ENCODE measurements around the gene PPARGC1A.

Gene PPARGC1A, protein sequence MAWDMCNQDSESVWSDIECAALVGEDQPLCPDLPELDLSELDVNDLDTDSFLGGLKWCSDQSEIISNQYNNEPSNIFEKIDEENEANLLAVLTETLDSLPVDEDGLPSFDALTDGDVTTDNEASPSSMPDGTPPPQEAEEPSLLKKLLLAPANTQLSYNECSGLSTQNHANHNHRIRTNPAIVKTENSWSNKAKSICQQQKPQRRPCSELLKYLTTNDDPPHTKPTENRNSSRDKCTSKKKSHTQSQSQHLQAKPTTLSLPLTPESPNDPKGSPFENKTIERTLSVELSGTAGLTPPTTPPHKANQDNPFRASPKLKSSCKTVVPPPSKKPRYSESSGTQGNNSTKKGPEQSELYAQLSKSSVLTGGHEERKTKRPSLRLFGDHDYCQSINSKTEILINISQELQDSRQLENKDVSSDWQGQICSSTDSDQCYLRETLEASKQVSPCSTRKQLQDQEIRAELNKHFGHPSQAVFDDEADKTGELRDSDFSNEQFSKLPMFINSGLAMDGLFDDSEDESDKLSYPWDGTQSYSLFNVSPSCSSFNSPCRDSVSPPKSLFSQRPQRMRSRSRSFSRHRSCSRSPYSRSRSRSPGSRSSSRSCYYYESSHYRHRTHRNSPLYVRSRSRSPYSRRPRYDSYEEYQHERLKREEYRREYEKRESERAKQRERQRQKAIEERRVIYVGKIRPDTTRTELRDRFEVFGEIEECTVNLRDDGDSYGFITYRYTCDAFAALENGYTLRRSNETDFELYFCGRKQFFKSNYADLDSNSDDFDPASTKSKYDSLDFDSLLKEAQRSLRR

DNA sequence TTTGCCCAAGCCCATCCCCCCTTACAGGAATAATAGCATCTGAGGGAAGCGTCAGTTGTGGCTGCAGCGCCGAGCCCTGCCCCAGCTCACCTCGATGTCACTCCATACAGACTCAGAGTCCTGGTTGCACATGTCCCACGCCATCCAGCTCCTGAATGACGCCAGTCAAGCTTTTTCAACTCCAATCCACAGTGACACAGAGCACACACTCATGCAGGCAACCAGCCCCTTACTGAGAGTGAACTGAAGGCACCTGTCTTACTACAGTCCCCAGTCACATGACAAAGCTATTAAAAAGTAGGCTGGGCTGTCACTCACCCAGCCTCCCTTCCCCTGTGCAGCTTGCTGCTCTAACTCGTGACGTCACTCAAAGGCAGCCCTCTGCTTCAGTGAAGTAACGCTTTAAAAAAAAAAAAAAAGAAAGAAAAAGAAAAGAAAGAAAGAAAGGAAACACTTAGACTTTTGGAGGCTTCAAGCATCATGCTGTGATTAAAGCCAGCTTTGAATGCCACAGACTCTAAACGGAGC, at the start of gene PPARGC1A:
Gene PPARGC1A (minus strand): TSS at position 234 of the 528 bp plus-strand sequence. CDS start 90 bp downstream, at position 144.
- DNase-seq = no peak

DNA sequence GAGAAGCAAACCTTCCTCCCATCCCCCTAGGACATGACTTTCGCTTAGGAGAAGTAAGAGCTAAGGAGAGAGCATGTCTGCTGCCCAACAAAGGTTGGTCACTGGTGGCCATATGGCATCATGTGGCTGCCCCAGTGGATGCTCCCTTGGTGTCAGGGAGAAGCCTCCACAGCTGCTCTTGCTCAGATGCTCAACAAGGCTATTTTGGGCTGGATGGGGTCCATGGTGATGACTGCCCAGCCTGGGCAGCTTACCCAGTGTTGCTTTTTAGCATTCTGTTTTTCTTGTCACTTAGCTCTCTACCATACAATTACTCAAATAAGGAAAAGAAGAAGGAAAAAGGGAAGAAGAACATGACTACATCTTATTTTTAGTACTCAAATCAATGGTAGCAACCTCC, 48.9 kb upstream of the PPARGC1A start:
- DNase-seq = no peak

DNA sequence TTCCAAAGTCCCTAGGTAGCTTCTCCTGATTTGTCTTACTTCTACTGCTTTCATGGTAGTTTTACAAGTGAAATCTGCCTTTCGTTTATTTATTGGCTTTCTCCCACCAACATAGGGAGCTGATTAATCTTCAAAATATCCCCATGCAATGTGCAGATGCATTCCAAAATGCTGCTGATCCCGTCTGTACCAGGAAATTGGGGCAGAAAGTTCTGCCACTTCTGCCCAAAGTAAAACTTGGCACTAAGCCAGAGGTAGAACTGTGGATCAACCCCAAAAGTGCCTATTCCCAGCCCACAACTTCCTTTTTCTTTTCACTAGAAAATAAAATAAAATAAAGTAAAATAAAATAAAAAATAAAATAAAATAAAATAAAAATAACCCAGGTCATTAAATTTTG, 47.3 kb upstream of the PPARGC1A start:
- no peak for DNase-seq

DNA sequence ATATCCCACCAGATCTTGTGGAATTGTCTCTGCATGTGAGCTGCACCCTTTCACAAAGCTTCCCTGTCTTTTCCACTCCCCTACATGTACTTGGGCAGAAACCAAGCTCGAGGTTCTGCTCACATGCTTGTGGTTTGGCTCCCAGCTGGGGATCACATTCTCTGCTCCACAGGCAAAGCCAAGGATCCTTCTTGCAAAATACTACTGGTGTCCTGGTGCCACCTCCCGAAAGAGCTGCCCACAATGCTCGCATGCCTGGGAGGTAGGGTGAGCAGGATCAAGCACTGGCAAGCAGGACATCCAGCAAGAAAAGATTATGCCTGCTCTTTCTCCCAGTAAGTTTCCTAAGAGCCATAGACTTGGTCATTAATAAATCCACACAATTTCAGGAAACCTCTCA, 45.1 kb upstream of the PPARGC1A start:
- DNase-seq = no peak

DNA sequence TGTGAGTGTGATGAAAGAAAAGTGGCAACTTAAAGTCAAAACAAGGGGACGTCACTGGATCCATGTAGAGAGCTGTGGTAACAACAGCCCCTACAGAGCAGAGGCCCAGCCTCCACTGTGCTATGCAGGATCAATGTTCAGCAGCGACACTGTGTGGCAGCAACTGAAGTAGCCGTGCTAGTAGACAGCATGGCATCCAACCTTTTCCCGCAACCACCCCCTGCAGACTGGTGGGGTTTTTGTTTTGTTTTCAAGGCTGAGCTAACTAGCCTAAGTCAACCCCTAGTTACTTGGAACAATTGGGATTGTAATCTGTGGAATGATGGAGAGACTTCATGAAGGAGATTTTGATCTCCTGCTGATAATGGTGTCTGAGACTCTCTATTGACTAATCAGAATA, 44.4 kb upstream of the PPARGC1A start:
- no peak for DNase-seq

DNA sequence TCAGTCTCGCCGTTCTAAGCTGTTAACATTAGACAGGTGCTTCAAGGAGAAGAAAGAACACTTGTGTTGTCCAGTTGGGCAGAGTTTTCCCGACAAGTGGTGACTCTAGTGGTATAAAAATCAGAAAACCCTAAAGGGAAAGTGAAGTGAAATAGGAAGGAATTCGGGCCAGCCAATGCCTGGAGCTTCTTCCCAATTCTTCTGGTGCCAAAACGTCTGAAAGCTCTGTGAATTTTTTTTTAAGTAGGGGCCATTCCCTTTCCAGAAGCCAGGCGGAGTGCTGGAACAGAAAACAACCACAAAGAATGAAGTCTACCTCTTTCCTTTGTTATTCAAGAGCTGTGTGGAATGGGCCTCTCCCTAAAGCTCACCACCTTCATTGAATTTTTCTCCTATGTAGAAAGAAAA, 43.1 kb upstream of the PPARGC1A start:
- no peak for DNase-seq

DNA sequence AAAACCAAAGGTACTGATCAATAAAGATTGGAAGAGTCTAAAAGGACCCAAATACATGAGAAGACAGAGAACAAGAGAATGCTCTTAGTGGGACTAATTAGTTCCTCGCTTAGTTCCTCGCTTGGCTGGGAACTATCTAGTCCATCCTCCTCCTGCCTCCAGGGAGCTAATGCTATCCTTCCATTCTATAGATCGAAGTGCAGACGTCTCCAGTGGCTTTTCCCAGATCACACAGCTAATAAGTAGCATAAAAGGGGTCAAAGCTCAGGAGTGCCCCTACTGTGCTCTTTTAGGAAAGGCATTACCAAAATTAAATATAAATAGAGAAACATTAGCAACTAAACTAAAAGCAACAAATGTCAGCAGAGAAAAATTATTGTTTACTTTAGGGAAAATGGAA, 42.3 kb upstream of the PPARGC1A start:
- no peak for DNase-seq

DNA sequence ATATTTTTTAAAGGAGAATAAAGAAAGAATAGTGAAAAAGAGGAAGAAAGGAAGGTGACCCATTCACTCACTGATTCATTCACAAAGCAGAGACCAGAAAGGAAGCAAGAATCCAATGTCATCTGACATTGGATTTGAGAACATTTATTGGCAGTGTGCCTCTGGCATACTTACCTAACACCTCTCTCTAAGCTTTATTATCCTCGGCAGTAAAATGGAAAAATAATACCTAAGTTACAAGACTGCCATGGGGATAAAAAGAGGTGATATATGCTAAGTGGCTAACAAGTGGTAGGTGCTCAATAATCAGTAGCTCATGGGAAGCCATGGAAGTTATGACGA, 41.6 kb upstream of the PPARGC1A start:
- no peak for DNase-seq

DNA sequence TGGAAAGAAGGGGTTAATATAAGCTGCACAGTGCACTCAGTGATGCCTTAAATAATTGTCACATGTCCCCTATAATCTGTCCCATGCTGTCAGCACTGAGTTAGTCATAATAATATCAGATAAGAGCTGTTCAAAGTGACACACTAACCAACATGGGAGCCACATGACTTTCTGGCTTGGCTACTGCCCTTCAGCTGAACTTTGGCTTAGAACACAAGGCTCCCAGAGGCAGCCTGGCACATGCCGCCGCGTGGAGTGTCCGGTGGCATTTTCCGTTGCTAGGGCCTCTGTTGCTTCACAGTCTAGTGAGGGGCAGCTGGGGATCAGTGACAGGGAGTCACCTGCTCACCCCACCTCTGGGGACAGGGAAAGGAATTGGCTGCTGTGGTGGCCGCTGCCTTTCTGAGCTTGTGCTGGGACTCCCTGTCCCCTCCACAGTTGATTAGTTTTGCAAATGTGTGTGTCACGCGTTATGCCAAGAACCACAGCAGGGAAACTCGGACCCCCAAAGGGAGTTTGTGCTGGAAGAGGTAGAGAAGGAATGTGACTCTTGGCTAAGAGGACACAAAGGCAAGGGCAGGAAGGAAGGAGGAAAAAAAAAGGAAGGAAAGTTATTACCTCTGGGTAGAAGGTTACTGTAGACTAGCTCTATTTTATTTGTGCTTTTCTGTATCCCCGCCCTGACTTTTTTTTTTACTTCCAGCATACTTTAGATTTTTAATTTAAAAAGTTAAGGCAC, 41.1 kb upstream of the PPARGC1A start:
- no peak for DNase-seq

DNA sequence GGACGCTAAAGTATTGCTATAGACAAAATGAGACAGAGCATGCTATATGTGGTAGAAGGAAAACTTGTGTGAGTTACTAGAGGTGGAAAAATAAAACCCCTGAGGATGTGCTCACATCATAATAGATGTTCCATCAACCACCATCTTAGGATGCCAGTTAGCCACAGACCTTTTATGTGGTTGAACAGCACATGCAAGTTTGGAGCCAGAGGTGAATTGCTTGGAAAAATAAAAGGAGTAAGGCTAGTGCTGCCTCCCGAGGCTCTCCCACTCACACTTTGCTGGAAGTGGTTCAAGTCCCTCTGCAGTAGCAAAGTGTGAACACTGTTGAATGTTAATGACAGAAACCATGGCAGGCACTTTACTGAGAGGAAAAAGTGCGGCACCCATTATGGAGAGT, 39.4 kb upstream of the PPARGC1A start:
- DNase-seq = no peak

DNA sequence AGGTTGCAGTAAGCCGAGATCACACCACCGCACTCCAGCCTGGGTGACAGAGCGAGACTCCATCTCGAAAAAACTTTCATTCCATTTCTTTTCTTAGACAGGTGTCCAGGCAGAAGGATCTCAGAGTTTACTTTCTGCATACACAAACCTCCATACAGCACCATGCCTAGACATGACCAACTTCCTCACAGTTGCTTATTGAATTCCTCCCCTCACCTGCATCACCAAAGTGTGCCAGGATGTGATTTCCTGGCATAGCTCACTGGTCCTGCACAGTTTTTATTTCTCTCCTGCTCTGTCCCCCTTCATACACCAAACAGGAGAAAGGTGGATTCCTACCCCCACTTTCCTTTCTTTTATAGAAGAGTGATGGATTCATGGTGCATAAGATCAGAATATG, 34.7 kb upstream of the PPARGC1A start:
- DNase-seq = no peak

DNA sequence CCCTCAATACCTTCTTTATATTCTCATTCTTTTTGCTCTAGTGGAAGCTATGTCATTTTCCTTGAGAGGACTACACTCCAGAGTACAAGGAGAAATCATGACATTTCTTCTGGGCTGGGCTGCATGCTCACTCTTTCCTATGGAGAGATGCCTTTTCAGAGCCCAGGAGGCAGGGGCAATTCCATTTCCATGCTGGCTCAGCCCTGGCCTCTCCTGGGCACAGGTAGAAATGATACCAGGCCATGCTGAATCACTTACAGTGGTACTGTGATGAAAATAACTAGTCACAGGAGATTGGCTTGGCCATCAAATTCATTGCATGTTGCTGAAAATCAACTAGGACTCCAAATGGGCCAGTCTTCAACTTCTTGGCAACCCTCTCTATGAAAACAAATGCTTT, 34.0 kb upstream of the PPARGC1A start:
- no peak for DNase-seq

DNA sequence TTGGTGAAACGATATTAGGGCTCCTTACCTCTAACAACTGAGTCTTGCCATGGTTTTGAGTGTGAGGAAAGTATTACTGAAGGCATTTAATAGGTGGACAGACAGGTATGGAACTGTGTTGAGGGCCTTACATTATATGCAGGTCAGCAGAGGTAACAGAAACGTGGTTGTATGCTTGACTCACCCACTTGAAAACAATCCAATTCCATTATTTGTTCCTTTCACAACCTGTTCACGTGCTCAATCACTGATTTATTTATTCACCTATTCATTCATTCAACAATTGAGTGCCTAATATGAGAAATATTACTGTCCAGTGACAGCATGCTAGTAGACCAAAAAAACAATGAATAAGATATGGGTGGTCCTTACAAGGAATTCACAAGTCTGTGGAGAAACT, 33.3 kb upstream of the PPARGC1A start:
- no peak for DNase-seq

DNA sequence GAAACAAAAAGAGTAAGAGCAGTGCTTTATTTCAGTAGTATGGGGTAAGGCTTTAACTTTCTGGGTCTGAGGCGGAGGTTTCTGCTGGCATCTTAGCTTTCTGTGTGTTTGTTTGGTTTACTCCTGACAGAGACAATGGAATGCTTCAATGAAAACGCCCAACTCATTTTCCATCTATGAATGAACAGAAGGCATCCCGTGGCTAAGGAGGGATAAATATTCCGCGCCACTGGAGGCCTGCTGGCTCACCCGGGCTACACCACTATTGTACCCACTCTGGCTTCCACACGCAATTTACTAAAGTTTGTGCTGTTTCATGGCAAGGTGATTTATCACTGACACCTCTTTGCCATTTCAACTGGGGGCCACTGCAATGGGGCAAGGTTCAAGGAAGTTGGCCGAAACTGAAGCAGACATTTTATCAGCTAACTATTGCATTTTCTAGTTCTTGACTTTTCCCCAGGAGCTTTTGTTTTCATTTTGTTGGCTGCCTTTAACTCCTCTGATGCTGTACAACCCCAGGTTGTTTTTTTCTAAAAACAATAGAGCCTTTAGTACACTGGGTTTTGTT, 32.8 kb upstream of the PPARGC1A start:
- DNase-seq = no peak

DNA sequence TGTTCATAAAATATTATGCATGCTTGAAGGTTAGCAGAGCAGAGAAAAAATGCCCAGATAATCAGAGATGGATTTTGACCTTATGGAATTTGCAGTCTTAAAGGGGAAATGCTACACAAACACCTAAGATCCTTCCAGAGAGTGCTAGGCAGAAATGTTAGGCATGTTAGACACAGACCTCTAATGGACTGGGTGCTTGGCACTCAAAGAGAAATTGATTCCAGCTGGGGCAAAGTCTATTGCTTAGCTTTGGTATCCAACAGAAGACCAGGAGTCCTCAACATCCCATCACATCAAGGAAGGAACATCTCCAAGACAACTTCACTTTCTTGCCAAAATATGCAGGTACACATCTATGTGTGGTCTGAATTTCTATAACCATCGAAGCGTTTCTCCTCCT, 32.2 kb upstream of the PPARGC1A start:
- no peak for DNase-seq

DNA sequence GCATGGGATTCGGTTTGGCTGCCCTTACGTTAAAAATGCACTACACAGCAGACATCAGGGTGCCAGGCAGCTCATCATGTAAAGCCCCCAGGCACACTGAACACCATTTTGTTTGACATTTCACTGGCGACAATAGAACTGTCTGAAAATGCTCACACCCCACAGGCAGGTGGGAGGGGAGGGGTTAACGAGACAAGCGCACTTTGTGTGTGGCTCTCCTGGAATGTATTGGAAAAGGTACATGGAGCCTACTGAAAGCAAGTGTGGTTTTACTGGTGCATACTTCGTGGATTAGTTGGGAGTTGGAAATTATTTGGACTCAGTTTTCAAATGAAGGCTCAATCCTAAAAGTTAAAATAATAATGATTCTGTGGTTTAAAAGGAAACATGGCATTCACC, 31.6 kb upstream of the PPARGC1A start:
- no peak for DNase-seq

DNA sequence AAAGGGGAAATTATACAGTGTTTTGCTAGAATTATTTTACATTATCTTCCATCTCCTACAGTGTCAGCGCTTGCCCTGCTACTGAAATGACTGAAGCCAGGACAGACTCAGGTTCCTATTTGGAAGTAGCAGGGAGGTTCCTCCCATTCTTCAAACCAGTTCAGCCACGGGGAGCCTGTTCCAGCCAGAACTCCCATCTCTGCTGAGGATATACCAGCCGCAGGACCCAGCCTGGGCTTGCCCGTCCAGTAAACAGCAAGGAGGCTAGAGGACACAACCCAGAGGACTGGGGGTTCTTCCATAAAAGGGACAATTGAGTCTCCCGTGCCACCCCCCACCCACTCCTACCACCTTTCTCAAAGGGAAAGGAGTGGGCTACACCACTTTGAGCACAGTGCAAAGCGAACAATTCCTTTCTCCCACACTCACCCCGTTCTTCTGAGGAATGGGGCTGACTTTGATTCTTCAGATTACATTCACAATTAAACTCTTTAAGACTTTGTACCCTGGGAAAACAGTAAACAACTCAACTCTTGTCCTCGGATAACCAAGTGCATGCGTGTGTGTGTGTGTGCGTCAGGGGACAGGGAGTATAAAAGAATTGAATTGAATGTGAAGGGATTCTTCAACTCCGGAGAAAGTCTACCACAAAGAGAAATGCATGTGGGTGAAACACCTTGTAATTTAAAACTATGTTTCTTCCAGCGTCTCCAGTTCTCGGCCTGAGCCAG, 31.0 kb upstream of the PPARGC1A start:
- DNase-seq = no peak

DNA sequence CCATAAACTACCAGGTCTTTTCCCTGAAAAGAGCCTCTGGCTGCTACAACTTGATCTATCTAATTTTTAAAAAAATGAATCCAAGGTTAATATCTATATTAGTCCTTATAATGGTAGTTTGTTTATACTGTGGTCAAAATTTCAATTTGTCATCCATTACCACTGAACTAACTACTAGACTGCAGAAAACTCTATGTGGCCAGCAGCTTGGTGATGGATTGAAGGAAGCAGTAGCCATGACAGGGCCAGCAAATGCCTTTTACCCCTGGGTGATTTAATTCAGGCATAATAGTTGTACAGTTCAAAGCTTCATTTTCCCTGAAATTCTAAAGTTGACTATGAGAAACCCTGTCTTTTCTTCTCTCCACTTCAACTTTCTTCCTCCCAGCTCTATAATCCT, 30.4 kb upstream of the PPARGC1A start:
- DNase-seq = no peak

DNA sequence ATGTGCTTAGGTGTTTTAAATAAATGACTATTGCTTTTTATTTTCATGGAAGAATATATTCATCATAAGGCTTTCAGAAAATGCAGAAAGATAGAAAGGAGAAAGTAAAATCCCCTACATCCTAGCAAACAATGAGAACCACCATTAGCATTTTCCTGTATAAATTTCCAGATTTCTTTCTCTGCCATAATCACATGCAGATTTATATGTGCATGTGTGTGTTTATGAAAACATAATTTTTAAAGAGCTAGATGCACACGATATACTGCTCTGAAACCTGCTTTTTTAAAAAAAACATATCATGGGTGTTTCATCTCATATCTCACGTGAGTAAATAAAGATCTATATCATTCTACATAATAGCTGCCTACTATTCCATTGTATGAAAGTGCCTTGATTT, 26.4 kb upstream of the PPARGC1A start:
- no peak for DNase-seq

DNA sequence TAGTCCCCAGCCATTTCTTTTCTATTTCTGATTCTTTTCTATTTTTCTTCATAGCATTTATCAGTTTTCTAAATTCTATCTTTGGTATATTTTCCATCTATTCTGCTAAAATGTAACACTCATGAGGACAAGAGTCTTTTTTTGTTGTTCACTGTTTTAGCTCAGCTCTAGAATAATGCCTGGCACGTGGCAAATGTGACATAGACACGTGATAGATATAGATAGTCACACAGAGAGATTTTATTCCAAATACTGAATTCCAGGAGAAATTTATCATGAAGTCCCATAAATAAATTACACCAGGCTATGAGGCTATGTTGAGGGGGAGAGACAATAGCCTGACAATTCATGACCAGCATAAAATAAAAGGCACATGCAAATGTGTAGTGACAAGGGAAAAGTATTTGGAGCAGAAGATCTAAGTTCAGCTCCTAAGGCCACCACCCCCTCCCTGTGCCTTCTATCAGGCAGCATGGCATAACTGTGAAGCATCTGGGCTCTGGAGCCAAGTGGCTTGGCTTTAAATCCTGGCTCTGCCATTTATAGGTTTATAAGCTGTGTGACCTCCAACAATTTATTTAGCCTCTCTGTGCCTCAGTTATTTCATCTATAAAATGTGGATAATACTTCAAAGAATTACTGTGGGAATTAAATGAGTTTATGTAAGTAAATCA, 25.7 kb upstream of the PPARGC1A start:
- no peak for DNase-seq

DNA sequence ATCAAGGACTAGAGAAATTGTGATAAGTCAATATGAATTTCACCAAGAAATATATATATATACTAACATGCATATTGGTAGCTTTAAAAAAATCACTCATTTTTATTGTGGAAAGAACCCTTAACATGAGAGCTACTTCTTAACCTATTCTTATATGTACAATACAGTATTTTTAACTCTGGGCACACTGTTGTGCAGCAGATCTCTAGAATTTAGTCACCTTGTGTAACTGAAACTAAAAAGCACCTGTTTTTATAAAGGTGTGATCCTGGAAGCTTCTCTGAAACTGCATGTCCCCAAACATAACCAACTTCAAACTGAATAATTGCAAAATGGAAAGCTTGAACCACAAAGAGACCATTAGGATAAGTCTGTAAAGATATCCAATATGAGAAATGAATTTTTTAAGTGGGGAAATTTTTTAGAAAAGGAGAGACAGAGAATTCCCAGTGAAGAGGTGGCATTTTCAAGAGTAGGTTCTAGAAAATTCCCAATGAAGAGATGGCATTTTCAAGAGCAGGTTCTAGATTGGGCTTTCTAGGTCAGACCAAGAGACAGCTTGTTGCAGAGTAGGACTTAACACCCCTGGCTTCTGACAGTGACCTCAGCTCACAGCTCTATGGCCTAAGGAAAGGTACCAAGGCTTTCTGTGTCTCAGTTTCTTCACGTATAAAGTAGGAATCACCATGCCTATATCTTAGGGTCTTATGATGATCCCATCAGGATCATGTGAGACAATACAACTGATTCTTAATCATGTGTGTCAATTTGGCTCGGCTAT, 22.0 kb upstream of the PPARGC1A start:
- no peak for DNase-seq

Data from stimulated activated CD4-positive, alpha-beta T cell treated with anti-CD3 and anti-CD28 coated beads, Interleukin-12 subunit alpha, Interleukin-12 subunit beta, amount 100 ng/mL, for 4 hours (primary cell).